MM.1S (cell line): Measurements from ENCODE around the gene CST9L.

Experiments
- CTCF ChIP-seq: fragments of 300-600 bp; sonication (generic); IDR thresholded peaks from 2 replicates; pipeline ENCODE4 v1.5.1; 2016; ENCODE audit warnings: antibody characterized with exemption, low read length, mixed read lengths
- EZH2 ChIP-seq: fragments of 300-600 bp; sonication (generic); optimal IDR thresholded peaks from 2 replicates; pipeline ENCODE3; 2017; ENCODE audit warnings: low read depth, mild to moderate bottlenecking, antibody characterized with exemption, low read length, mixed read lengths

- TF ChIP-seq CTCF = no peak
- TF ChIP-seq EZH2 = no peak
Measured at GRCh38 chr20:23601715-23602114, 33.4 kb upstream of the CST9L start.
